OCI-LY3 (cell line): ENCODE data around the gene RAE1.

Experiments used
- CTCF ChIP-seq: fragments of 200-600, 300-600 bp; sonication (generic); IDR thresholded peaks from 2 replicates; pipeline ENCODE4 v1.5.1; 2014; ENCODE audit warnings: antibody characterized with exemption, low read length, low read depth
- EZH2phosphoT487 ChIP-seq: fragments of 200-600 bp; shearing (Covaris generic); IDR thresholded peaks from 2 replicates; pipeline ENCODE4 v1.6.1; 2018; ENCODE audit warnings: antibody characterized with exemption, mixed run types, low read depth

GRCh38 chr20:57402206-57403125, 51.4 kb downstream of the RAE1 start:
- TF ChIP-seq CTCF = no peak
- TF ChIP-seq EZH2phosphoT487 = no peak
